HG02938 (cell line): Measurements from ENCODE around the gene SLC19A2.
"Not testable (repeated sequence)": the region's sequence is repeated elsewhere in the genome, so short reads cannot be mapped to it uniquely, and the experiment has no call there.

Experiments
- ATAC-seq: cut with Tn5 transposase; IDR thresholded peaks from one replicate; pipeline ENCODE4 v1.9.1; 2021; ENCODE audit warnings: mild to moderate bottlenecking, moderate library complexity; ENCODE audit not compliant: unreplicated experiment

Gene SLC19A2, protein sequence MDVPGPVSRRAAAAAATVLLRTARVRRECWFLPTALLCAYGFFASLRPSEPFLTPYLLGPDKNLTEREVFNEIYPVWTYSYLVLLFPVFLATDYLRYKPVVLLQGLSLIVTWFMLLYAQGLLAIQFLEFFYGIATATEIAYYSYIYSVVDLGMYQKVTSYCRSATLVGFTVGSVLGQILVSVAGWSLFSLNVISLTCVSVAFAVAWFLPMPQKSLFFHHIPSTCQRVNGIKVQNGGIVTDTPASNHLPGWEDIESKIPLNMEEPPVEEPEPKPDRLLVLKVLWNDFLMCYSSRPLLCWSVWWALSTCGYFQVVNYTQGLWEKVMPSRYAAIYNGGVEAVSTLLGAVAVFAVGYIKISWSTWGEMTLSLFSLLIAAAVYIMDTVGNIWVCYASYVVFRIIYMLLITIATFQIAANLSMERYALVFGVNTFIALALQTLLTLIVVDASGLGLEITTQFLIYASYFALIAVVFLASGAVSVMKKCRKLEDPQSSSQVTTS

GRCh38 chr1:169485431-169486280 is at the start of gene SLC19A2:
SLC19A2 (minus strand) TSS chr1:169485944; CDS start chr1:169485766, 178 bp downstream.
- ATAC-seq: peak; percentile 98

DNA sequence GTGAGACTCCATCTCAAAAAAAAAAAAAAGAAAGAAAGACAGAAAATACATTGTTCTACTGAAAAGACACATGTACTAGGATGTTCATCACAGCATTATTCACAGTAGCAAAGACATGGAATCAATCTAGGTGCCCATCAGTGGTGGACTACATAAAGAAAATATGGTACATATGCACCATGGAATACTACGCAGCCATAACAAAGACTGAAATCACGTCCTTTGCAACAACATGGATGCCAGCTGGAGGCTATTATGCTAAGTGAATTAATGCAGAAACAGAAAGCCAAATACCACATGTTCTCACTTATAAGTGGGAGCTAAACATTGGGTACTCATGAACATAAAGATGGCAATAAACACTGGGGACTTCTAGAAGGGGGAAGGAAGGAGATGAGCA is 48.9 kb upstream of the SLC19A2 start:
- ATAC-seq: no peak

DNA sequence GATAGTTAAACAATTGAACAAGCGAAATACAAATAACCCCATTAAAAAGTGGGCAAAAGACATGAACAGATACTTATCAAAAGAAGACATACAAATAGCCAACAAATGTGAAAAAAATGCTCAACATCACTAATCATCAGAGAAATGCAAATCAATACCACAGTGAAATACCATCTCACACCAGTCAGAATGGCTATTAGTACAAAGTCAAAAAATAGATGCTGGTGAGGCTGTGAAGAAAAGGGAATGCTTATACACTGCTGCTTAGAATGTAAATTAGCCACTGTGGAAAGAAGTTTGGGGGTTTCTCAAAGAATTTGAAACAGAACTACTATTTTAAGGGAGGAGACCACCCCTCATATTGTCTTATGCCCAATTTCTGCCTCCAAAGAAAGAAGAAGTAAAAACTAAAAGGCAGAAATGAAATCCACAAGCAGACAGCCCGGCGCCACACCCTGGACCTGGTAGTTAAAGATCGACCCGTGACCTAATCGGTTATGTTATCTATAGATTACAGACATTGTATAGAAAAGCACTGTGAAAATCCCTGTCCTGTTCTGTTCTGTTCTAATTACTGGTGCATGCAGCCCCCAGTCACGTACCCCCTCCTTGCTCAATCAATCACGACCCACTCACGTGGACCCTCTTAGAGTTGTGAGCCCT is 47.9 kb upstream of the SLC19A2 start:
- not testable (repeated sequence) for ATAC-seq

- no peak for ATAC-seq
These were observed 44.7 kb upstream of the SLC19A2 start for GRCh38 chr1:169530448-169530847.

DNA sequence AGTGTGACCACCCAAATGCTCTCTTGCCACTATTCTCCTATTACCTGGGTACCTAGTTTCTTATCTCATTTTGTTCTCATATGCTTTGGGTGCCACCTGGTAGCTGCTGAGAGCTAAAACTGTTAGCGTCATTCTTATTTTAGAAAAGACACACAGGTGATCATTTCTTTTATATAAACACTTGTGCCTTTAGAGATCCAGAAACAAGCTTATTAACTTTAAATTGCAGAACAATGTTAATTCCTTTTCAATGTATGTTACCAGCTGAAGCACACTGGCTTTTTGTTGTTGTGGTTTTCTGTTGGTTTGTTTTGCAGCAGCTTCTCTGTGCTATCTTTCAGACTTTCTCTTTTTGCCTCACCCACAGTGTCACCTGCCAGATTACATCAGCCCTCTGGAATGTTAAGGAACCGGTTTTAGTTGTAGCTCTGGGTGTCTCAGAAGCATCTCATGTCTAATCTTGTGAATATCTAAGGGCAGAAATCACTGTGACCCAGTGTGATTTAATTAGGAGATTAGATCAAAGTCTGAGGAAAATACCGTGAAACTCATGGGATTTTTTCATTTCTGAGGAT is 43.4 kb upstream of the SLC19A2 start:
- ATAC-seq: no peak

DNA sequence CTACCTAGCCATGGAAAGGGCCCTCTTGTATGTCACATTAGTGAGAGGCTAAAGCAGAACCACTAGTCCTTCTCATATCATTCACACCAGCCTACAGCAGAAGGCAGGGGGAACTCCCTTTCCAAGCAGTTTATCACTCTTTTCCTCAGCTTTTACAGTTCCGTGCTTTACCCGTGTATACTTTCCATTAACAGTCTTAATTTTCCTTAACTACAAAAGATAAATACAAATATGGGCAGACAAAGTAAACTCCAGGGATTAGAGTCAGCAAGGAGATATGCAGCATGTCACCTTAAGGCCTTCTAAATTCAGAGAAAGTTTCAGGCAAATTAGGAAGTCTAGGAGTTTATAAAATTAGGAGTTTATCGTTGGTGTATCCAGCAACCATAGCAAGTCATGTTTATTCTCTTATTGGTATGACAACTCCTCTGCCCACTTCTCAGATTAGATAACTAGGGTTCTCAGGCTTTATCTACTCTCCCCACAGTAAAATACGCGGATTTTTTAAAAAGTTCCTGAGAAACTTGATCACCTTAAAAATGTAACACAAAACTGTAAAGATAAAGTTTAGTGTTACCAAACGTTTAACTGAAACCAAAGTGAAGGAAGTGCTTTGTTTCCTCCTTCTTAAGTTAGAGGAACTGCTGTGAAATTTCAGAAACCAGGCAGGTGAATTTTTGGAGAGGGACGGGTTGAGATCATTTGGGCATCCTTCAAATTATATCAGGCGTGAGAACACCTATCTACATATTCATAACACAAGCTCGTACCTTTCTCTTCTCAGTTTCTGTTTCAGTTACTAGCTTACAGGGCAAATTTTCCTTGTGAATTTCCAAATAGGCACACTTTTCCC is 42.7 kb upstream of the SLC19A2 start:
- ATAC-seq: no peak

DNA sequence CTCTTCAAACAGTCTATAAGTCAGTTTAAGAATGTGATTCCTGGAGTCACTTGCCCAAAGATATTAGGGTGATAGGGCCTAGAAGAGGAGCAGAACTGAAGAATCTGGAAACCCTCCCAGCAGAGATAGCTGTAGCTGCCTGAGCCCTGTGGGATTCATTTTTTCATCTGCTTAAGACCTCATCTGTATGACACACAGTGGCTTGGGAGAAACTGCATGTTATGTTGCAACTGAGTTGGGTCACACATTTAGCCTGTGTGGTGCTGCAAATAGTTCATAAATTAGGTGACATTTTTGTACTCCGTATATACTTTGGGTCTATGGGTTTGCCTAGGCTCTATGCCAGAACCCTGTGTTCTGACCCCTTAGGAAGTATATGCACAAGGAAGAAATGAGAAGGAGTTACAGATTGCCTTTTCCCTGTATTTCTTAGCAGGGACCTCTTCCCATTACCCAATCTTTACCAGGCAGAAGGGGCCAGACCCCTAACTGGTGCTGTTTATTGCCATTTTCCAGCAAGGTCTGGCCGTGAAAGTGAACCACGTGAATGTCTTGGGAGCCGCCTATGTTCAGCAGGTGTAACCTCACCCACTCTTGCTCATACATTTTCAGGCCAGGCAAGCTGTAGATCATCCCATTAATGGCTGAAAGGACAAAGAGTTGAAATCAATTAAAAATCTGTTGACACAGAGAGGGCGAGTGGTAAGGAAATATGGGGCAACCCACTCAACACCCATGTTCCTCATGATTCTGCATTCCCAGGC is 41.9 kb upstream of the SLC19A2 start:
- ATAC-seq: no peak

GRCh38 chr1:169527001-169527400 is 41.3 kb upstream of the SLC19A2 start:
- ATAC-seq: no peak

- ATAC-seq: no peak
These were observed 40.5 kb upstream of the SLC19A2 start for GRCh38 chr1:169526120-169526832.

- no peak for ATAC-seq
These were observed 39.6 kb upstream of the SLC19A2 start for GRCh38 chr1:169525391-169525790.

GRCh38 chr1:169523904-169524303 is 38.2 kb upstream of the SLC19A2 start:
- no peak for ATAC-seq

GRCh38 chr1:169521226-169521625 is 35.5 kb upstream of the SLC19A2 start:
- ATAC-seq: no peak

DNA sequence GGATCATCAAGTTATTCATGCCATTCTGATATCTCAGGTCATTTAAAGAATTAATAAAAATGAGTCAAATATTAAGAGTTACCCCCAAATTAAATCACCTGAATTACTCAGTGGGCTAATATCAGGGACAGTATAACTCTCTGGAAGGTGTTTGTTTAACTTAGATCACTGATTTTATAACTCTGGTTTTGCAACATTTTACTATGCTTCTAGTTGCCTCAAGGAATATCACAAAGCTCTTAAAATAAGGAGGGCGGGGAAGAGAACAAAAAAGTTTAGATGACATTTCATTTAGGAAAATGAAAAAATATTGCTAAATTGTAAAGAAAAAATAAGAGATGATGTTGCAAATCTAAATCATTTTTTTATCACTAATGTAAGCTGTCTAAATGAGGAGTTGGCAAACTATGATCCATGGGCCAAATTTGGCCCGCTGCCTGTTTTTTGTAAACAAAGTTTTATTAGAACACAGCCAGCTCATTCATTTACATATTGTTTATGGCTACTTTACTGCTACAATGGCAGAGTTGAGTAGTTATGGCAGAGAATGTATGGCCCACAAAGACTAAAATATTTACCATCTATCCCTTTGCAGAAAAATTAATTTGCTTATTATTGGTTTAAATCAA is 31.9 kb upstream of the SLC19A2 start:
- no peak for ATAC-seq

DNA sequence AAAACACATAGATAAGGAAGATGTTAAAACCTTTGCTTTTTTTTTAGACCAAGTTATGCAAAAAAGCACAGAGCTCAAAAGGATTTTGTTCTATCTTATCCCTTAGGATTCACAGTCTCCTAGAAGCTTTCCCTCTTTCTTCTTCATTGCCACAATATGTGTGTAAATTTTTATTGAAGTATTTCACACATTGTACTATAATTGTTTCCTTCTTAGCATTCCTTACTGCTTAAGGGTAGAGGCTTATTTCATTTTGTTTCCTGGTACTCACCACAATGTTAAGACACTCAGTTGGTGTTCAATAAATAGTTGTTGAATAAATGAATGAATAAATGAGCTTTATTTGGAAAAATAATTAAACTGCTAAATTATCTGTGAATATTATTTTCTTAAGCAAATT is 29.9 kb upstream of the SLC19A2 start:
- no peak for ATAC-seq

DNA sequence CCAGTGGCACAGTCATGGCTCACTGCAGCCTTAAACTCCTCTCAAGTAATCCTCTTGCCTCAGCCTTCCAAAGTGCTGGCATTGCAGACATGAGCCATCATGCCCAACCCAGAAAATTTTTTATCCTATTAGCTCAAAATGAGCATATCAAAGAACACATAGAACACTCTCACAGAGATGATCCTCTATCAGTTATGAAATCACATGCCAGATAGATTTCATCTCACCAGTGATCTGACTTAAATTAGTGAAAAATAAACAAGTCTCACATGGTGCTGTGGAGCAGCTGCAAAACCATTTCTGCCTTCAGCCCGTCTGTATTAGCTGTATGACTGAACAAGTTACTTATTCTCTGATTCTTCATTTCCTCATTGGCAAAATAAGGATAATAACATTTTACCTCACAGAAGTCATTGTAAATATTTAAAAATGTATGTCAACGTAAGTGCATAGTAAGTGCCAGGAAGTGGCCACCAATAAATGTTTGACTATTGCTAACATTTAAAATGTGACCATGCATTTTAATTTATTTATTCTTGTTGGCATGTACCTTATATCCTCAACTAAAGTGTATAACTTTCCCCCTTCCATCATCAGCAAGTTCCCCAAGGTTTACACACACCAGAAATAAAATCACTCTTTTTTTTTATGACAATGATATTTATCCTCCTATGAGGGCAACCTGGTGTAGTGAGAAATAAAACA is 29.0 kb upstream of the SLC19A2 start:
- ATAC-seq: no peak

- ATAC-seq: no peak
These were observed 27.5 kb upstream of the SLC19A2 start for GRCh38 chr1:169513208-169513607.

GRCh38 chr1:169511316-169512005 is 25.7 kb upstream of the SLC19A2 start:
- ATAC-seq: no peak
